Measurements from ENCODE around the gene IMPACT.

Gene IMPACT

DNA sequence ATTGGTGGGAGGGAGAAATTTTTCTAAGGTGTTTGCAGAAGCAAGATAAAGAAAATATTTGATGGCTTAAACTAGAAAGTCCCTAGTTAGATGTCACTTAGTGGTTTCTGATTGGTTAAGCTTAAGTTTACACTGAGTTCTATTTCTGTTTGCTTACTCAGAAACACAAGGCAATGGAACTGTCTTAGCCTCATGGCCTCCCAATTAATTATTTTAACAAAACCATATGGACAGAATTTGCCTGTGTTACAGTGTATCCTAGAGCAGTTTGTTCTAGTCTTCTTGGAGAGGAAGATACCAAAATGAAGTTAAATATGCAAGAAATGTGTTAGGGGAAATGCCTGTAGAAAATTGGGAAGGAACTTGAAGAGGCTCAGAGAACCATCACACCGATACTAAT is 4.6 kb upstream of the IMPACT start:
- DNase-seq (ENCODE audit: low spot score): no peak

DNA sequence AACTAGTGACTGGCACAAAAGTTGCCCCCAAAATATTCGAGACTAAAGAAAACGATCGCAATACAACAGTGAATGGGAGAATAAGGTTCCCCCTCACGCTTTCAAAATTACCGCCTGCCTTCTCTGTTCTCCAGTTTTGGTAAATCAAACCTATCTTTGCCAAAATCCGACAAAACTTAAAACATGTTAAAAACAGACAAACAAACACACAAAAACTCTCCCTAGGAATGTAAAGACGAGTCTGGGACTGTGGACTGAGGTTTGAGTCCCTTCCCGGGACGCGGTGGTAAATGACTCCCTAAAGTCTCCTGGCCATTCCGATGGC is 435 bp upstream of the IMPACT start:
- DNase-seq (ENCODE audit: low spot score): no peak

DNA sequence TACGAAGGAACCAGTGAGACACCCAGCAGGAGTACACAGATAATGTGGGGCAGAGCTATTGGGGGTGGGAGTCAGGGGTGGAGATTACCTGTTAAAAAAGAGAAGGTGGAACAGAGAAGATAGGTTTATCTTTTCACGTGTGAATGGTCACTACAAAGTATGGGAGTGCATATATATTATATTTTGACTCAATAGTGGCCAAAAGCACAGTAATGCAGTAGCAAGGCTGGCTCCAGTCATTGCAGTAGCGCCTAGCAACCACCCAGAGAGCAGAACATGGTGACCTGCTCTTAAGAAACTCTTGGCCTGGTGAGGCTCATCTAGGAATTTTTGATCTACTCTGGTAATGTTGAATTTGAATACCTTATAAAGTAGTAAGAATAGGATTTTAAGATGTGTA is 1.0 kb downstream of the IMPACT start:
- DNase-seq (ENCODE audit: low spot score): peak; percentile 61

DNA sequence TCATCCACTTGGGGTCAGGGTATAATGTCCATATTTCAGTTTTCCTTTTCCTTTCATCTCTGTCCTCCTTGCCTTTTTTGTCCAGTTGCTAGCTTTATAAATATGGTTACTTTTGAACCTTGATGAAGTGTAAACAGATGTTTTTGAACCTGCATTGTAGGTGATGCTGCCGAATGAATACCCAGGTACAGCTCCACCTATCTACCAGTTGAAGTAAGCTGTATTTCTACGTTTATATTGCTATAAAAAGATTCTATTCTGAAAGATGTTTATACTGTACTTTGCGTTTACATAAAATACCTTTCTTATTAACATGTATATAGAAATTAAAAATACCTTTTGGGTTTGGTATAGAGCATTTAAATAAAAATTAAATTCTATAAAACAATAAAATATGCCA is 2.2 kb downstream of the IMPACT start:
- no peak for DNase-seq (ENCODE audit: low spot score)

DNA sequence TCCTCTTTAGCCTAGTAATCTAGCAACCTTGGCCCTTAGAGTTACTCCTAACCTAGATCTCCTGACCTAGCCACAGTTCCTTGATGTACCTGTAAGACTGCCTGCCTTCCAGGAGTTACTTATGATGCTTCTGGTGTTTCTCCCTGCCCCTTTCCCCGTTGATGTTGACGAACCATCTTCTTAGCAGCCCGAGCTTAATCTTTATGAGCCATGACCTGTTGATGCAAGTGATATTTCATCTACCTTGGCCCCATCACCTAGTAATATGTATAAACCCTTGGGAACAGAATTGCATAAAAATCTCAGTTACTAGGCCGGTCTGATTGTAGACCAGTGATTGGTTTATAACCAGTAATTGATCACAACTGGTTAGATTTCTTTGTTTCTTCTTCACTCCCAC is 2.7 kb downstream of the IMPACT start:
- no peak for DNase-seq (ENCODE audit: low spot score)

DNA sequence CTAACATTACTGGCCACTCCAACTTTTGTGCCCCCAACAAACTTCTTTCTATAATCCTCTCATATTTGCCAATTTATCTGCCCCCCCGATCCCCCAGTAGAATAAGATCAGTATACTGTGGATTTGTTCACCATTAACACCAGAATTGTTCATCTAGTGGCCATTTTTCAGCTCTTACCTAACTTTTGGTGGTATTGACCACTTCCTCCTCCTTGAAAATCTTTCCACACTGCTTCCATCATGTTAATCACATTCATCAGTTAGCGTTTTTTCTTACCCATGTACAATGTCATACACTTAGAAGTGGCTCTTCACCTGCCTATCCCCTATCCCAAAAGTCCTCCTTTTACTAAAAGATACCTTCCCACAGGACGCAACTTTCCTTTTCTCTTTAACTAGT is 6.1 kb downstream of the IMPACT start:
- no peak for DNase-seq (ENCODE audit: low spot score)

DNA sequence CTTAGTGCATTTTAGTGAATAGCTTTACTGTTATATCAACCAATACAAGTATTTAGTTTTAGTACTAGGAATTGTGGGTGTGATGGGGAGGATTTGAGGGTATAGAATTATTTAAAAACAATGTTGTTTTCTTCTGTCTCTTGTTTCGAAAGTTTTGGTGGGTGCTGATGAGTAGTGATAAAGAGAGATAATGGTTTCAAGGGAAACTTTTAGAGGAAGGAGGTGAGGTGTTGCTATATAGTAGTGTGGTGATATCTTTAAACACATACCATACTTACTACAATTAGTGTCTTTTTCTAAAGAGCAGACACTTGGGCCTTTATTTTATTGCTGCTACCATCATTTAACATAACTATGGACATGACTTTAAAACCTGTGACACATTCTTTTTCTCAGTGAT is 10.5 kb downstream of the IMPACT start:
- DNase-seq (ENCODE audit: low spot score): no peak

DNA sequence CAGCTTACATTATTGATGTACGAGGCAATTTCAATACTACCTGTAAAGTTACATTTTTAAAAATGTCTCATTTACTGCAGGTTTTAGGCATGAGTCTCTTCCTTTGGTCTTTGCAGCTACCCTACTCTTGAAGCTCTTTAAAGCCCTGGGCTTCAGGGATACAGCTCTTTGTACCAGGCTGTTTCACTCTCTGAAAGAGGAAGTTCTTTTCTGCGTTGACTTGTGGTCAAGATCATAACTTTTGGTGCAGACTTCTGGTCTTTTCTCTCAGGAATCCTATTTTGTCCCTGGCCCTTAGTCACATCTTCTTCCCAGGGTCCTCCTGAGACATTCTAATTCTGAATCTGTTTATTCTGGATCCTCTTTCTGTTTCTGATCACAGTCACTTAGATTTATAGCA is 17.4 kb downstream of the IMPACT start:
- DNase-seq (ENCODE audit: low spot score): no peak

DNA sequence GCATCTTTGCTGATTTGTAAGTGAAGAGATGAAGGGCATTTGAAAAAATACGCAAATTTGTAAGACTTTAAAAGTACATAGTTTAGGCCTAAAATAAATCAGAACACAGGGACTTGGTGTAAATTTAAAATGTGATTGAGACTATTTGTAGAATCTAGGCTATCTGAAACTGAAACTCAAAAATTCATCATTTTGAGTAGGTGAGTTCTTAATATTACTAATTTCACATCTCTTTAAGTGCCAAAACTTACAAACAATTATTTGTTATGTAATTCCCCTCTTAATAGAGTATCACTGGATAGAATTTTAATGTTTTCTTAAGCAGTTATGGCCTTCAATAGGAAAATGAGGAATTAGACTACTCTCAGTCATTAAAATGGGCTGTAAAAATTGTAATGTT is 20.0 kb downstream of the IMPACT start:
- DNase-seq (ENCODE audit: low spot score): no peak

DNA sequence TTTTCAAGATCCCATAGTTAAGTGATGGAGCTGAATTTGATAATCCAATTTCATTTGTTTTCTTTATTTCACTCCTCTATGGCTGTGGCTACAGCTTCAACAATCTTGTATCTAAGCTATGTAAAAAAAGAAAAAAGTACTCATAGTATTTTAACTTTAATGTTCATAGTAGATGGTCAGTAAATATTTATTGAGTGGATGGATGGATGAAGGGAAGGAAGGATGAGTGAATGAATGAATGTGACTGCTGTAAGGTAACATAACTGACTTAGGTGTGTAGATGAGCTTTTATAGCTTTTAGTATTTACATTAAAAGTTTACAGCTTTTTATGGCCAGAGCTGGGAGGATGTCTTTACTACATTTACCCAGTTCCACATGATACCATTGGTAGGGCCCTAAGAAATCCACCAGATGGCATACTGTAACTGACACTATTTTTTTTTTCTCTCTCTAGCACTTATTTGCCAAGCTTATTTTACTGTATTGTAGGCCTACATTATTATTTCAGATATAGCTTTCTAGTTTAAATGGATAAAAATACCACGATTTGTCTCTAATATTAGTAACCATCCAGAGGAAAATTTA is 20.6 kb downstream of the IMPACT start:
- DNase-seq (ENCODE audit: low spot score): peak; percentile 35

DNA sequence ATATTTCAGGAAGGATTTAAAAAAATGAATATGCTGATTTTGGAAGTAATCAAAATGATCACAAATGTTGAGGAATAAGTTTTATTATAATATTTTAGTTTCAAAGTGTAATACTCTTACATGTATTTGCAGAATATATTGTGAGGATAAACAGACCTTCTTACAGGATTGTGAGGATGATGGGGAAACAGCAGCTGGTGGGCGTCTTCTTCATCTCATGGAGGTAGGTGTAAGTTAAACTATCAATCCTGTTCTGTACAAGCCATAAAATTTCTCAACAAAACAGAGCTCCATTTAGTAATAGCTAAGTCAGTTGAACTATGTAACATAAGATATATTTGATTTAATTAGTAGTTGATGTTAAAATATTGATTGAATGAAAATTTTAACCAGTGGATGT is 21.5 kb downstream of the IMPACT start:
- DNase-seq (ENCODE audit: low spot score): no peak

DNA sequence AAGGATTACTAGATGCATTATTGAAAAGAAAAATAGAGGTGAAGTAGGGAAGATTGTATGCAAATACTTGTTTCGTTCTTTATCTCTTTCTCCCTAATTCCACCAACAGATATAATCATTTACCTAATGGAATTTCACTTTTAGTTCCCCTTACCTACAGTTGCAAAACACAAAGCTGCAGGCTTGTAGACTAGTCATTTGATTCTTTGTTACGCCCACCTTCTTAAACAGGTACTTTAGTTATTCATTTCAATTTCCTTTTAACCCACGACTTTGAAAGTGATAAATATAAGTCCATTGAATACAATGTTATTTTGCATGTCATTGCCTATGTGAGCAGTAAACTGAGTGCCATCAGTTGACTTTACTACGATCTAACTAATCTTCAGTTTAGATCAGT is 30.1 kb downstream of the IMPACT start:
- no peak for DNase-seq (ENCODE audit: low spot score)

DNA sequence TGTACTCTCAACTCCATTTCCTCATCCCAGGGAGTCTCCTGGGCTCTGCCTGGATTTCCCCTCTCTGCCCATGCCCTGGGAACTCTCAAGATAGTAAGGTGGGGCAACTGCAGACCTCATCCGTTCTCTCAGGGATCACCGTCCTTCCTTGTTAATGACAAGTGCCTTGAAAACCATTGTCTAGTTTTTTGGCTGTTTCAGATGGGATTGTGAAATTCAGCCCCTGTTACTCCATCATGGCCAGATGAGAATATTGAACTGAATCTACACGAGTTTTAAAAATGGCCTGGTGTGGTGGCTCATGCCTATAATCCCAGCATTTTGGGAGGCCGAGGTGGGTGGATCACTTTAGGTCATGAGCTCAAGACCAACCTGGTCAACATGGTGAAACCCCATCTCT is 33.3 kb downstream of the IMPACT start:
- no peak for DNase-seq (ENCODE audit: low spot score)

DNA sequence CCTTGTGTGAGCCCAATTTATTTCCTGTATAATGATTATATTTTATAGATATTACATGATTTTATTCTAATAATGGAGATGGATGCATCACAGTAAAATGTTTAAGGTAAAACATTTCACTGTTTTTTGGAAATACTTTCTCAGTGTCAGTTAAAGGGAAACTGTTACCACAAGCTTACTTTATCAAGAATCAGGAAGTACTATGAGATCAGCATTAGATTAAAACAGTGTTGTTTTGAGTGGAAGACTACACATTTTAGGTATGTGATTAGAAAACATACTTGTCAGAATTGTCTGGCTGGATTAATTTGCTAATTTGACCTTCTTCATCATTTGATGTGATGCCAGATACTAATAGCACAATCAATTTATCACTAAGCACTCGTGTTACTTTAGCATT is 33.9 kb downstream of the IMPACT start, which contains the start of gene HRH4:
HRH4 (plus strand) TSS at position 250 of the 400 bp plus-strand sequence; CDS start at position 342, 92 bp downstream.
- DNase-seq (ENCODE audit: low spot score): no peak

DNA sequence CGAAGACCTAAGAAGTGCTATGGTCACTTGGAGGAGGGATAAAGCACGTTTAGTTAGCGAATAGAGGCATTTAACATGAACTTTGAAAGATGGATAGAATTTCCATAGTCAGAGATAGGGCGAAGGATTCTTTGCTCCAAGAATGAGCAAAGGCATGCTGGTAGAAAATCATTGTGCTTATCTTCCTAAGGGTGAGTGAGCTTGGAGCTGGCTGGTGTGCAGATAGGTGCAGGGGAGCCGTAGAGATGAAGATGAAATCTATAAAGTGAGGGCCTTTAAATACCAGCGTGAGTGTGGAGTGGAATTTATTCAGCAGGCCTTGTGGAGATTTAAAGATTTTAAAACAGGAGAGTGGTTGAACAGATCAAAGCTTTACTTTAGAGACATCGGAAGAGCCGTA is 35.5 kb downstream of the IMPACT start:
- DNase-seq (ENCODE audit: low spot score): no peak

DNA sequence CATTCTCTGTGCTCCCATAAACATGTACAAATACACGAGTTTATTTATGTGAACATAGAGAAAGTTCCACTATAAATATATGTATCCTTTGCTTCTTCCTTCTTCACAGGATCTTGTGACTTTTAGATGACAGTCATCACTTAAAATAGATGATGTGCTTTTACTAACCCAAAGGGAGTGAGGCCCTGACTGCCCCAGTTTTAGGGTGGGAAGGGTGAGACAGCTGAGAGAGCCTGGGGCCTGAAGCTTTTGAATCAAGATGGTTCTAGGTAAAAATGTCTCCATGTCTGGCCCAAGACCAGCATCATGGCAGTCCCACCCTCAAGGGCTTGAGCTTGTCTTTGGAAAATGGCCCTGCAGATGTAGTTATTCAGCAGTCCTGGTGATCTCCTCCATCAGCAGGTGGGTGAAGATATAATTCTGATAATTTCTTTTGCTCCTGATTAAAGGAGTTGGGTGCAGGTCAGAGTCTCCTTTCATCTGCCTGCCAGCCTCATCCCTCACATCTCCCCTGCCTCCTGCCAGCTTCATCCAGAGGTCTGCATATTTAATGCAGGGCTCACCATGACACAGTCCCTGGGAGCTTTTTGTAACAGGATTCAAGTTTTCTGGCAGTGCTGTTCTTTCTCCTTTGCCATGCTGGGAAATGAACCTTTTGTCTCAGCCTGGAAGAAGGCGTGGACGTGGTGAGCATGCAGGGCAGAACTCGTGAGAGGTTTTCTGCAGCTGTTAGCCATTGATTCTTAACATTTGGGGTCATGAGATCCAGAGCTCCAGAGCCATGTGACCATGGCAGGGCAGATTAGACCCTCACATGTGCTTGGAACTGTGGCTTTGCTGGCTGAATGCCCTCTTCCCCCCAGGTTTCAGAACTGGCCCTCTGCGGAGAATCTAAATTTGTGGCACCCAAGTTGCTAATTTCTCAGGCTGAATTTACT is 36.6 kb downstream of the IMPACT start:
- DNase-seq (ENCODE audit: low spot score): no peak

DNA sequence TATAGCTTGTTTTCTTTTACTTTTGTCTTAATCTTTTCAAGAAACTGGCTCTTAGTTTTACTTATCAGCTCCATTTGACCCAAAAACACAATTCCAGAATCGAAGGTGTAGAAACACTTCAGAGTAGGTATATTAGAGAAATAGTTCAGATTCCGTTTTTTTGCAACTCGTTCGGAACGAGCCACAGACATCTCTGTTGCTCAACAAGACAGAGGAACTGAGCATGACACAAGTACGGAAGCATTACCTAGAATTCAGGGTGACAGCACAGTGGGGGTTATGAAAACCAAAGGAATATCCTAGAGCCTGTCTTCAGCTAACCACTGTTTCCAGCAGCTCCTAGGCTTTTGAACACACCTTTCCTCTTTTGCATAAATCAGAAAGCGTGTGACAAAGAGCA is 39.0 kb downstream of the IMPACT start:
- DNase-seq (ENCODE audit: low spot score): no peak

DNA sequence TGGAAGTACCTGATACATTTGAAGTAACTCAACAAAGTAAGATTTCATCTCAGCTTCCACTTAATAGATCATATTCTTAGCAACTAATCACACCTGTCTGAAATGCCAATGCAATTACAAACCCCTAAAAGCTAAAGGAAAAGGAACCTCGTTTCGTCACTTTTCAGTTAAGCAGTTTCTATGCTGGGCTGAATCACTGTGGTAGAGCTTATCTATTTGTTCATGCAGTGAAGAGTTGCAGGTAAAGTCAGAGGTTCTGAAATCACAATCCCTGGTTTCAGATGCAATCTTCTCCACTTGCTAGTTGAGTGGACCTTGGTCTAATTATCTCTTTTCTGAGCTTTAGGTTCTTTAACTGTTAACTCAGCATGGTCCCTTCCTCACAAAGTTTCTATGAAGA is 40.3 kb downstream of the IMPACT start:
- DNase-seq (ENCODE audit: low spot score): no peak

DNA sequence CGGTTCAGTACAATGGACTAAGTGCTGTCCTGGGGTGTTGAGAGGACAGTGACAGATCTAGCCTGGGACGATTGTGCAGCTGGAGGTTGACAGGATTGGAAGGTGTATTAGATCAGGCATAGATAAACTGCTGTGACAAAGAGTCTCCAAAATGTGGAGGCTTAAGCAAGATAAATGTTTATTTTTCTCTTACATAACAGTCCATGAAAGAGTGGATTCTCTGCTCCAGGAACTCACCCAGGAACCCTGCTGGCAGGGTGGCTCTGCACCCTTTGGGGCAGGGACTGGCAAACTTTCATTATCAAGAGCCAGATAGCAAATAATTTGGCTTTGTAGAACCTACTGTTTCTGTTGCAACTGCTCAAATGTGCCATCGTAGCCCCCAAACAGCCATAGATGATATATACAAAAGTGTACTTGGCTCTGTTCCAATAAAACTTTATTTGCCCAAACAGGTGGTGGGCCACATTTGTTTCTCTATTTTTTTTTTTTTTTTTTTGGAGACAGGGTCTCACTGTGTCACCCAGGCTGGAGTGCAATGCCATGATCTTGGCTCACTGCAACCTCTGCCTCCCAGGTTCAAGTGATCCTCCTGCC is 43.6 kb downstream of the IMPACT start:
- DNase-seq (ENCODE audit: low spot score): no peak

DNA sequence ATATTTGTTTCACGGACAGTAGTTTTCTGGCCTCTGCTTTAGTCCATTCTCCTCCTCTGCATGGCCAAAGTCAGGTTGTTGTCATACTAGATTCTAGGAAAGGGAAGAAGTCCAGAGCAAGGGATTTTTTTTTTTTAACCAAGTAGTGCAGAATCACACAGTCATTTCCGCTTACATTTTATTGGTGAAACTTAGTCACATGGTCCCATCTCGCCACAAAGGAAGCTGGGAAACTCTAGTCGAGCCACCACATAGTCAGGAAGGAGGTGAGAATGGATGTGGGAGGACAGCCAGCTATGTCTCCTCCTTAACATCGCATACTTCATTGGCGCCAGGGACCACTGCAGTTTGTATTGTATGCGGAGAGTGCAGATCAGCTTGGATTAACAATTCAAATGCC is 44.3 kb downstream of the IMPACT start:
- DNase-seq (ENCODE audit: low spot score): no peak

DNA sequence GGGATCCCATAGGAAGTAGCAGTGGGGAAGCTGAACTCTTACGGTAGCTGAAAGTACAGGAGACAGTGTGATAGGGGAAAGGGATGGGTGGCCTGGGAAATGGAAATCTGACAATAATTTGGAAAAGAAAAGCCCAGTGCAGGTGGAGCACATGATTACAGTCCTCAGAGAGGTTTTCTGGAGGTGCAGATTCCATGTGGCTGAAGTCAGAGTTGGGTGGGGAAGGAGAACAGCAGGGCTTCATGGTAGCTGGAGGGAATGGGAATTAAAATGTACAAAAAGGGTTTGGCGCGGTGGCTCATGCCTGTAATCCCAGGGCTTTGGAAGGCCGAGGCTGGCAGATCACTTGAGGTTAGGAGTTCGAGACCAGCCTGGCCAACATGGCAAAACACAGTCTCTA is 46.1 kb downstream of the IMPACT start:
- no peak for DNase-seq (ENCODE audit: low spot score)

DNA sequence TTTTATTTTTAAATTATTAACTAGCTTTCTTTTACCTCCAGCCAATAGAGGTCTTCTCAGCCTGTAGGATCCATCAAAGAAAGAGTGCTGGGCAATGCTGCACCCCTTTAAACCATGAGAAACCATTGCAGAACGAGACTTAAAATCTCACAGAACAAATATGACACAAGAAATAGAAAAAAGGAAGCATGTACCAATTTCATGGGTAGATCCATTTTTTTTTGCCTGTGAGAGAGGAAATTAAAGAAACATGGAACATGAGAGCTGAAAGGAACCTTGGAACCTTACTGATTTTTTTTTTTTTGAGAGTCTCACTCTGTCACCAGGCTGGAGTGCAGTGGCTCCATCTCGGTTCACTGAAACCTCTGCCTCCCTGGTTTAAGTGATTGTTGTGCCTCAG is 47.9 kb downstream of the IMPACT start:
- no peak for DNase-seq (ENCODE audit: low spot score)

DNA sequence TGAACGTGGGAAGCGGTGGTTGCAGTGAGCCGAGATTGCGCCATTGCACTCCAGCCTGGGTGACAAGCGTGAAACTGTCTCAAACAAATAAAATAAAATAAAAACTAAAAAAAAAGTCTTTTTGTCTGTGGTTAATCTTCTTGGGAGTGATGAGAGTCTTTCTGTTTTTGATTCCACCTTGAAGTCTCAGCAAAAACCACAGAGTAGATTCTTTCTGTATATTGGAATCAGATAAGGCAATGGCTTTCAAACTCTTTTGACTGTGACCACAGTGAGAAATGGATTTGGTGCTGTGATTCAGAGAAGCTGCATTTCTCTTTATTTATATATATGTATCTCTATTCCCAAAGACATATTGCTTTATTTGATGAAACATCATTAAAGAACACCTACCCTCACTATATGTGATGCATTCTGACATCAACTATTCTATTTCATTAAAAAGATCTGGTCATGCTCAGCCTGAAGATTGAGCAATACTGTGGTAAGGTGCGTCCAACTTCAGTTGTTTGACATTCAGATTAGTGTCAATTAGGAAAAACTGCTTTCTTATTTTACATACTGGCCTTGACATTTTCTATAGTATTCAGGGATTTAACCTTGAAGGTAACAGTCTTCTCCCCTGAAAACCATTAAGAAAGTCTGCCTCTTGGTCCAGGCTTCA is 49.6 kb downstream of the IMPACT start:
- DNase-seq (ENCODE audit: low spot score): no peak

Data from RKO (cell line).